ENCODE results near the gene SMAD6.

Gene SMAD6

GRCh38 chr15:66702035-66702786 is at the start of gene SMAD6:
SMAD6 (plus strand) TSS chr15:66702236; CDS start chr15:66703259, 1,023 bp downstream.
- Mint-ChIP-seq H3K27me3 (peaks cover 31% of the 10 kb centered on the region), H3K27ac (peak within 1 kb of the TSS; percentile 86), H3K4me3 (peak within 1 kb of the TSS; percentile 83), H3K9me3 (no peaks in the 10 kb centered on the region), H3K36me3 (ENCODE audit: low read depth) (peaks cover 10% of the 10 kb centered on the region), H3K4me1 (ENCODE audit: low read depth) (peaks cover 41% of the 10 kb centered on the region)
- intact Hi-C loops (cut with micrococcal nuclease) = loop anchor here (5.0 kb wide), 1 partner anchor 150 kb away; no protein-coding TSS in a partner anchor

GRCh38 chr15:66652806-66653205 is 49.2 kb upstream of the SMAD6 start:
- no peak overlapping the region for H3K27ac Mint-ChIP-seq
- H3K36me3 Mint-ChIP-seq (ENCODE audit: low read depth) = no peaks in the 10 kb centered on the region
- peaks cover 53% of the 10 kb centered on the region for H3K27me3 Mint-ChIP-seq
- H3K9me3 Mint-ChIP-seq = no peaks in the 10 kb centered on the region
- no peak overlapping the region for H3K4me3 Mint-ChIP-seq
- intact Hi-C loops (cut with micrococcal nuclease) = no loop called here
- H3K4me1 Mint-ChIP-seq (ENCODE audit: low read depth) = peaks cover 21% of the 10 kb centered on the region

- intact Hi-C loops (cut with micrococcal nuclease) = no loop called here
- Mint-ChIP-seq H3K9me3 (no peaks in the 10 kb centered on the region), H3K36me3 (ENCODE audit: low read depth) (no peaks in the 10 kb centered on the region), H3K4me3 (no peak overlapping the region), H3K27ac (no peak overlapping the region), H3K4me1 (ENCODE audit: low read depth) (peaks cover 21% of the 10 kb centered on the region), H3K27me3 (peaks cover 51% of the 10 kb centered on the region)
These were observed 48.6 kb upstream of the SMAD6 start for GRCh38 chr15:66653398-66653797.

- Mint-ChIP-seq H3K9me3 (no peaks in the 10 kb centered on the region), H3K4me1 (ENCODE audit: low read depth) (peaks cover 21% of the 10 kb centered on the region), H3K36me3 (ENCODE audit: low read depth) (no peaks in the 10 kb centered on the region), H3K27ac (no peak overlapping the region), H3K4me3 (no peak overlapping the region), H3K27me3 (peaks cover 48% of the 10 kb centered on the region)
- intact Hi-C loops (cut with micrococcal nuclease) = no loop called here
These were observed 48.2 kb upstream of the SMAD6 start for GRCh38 chr15:66653852-66654251.

GRCh38 chr15:66654361-66654738 is 47.7 kb upstream of the SMAD6 start:
- H3K4me3 Mint-ChIP-seq = no peak overlapping the region
- peaks cover 44% of the 10 kb centered on the region for H3K27me3 Mint-ChIP-seq
- intact Hi-C loops (cut with micrococcal nuclease) = no loop called here
- no peaks in the 10 kb centered on the region for H3K36me3 Mint-ChIP-seq (ENCODE audit: low read depth)
- H3K4me1 Mint-ChIP-seq (ENCODE audit: low read depth) = peaks cover 21% of the 10 kb centered on the region
- H3K27ac Mint-ChIP-seq = no peak overlapping the region
- H3K9me3 Mint-ChIP-seq = no peaks in the 10 kb centered on the region

- Mint-ChIP-seq H3K4me1 (ENCODE audit: low read depth) (peaks cover 18% of the 10 kb centered on the region), H3K27me3 (peaks cover 44% of the 10 kb centered on the region), H3K27ac (no peak overlapping the region), H3K4me3 (no peak overlapping the region), H3K9me3 (no peaks in the 10 kb centered on the region), H3K36me3 (ENCODE audit: low read depth) (no peaks in the 10 kb centered on the region)
- intact Hi-C loops (cut with micrococcal nuclease) = no loop called here
These were observed 47.2 kb upstream of the SMAD6 start for GRCh38 chr15:66654739-66655375.

GRCh38 chr15:66655511-66655910 is 46.5 kb upstream of the SMAD6 start:
- H3K27ac Mint-ChIP-seq = no peak overlapping the region
- H3K36me3 Mint-ChIP-seq (ENCODE audit: low read depth) = no peaks in the 10 kb centered on the region
- peaks cover 12% of the 10 kb centered on the region for H3K4me1 Mint-ChIP-seq (ENCODE audit: low read depth)
- no peak overlapping the region for H3K4me3 Mint-ChIP-seq
- intact Hi-C loops (cut with micrococcal nuclease) = no loop called here
- H3K9me3 Mint-ChIP-seq = no peaks in the 10 kb centered on the region
- peaks cover 44% of the 10 kb centered on the region for H3K27me3 Mint-ChIP-seq

- H3K9me3 Mint-ChIP-seq = no peaks in the 10 kb centered on the region
These were observed 46.0 kb upstream of the SMAD6 start for GRCh38 chr15:66655997-66656396.

GRCh38 chr15:66657185-66658020 is 44.6 kb upstream of the SMAD6 start:
- intact Hi-C loops (cut with micrococcal nuclease) = no loop called here
- H3K27ac Mint-ChIP-seq = no peak overlapping the region

More at GRCh38 chr15:66655997-66656396, 46.0 kb upstream of the SMAD6 start:
- Mint-ChIP-seq H3K27ac (no peak overlapping the region), H3K27me3 (peaks cover 44% of the 10 kb centered on the region), H3K36me3 (ENCODE audit: low read depth) (no peaks in the 10 kb centered on the region), H3K4me1 (ENCODE audit: low read depth) (peaks cover 7% of the 10 kb centered on the region), H3K4me3 (no peak overlapping the region)
- intact Hi-C loops (cut with micrococcal nuclease) = no loop called here

GRCh38 chr15:66658044-66658443 is 44.0 kb upstream of the SMAD6 start:
- no peaks in the 10 kb centered on the region for H3K36me3 Mint-ChIP-seq (ENCODE audit: low read depth)
- H3K27ac Mint-ChIP-seq = no peak overlapping the region
- intact Hi-C loops (cut with micrococcal nuclease) = no loop called here
- peaks cover 4% of the 10 kb centered on the region for H3K4me1 Mint-ChIP-seq (ENCODE audit: low read depth)
- H3K27me3 Mint-ChIP-seq = peaks cover 40% of the 10 kb centered on the region
- H3K9me3 Mint-ChIP-seq = no peaks in the 10 kb centered on the region
- no peak overlapping the region for H3K4me3 Mint-ChIP-seq

More at GRCh38 chr15:66657185-66658020, 44.6 kb upstream of the SMAD6 start:
- Mint-ChIP-seq H3K27me3 (peaks cover 44% of the 10 kb centered on the region), H3K9me3 (no peaks in the 10 kb centered on the region), H3K36me3 (ENCODE audit: low read depth) (no peaks in the 10 kb centered on the region), H3K4me3 (no peak overlapping the region), H3K4me1 (ENCODE audit: low read depth) (peaks cover 4% of the 10 kb centered on the region)

GRCh38 chr15:66658855-66659254 is 43.2 kb upstream of the SMAD6 start:
- no peaks in the 10 kb centered on the region for H3K36me3 Mint-ChIP-seq (ENCODE audit: low read depth)
- intact Hi-C loops (cut with micrococcal nuclease) = no loop called here

GRCh38 chr15:66659384-66659783 is 42.7 kb upstream of the SMAD6 start:
- intact Hi-C loops (cut with micrococcal nuclease) = no loop called here
- Mint-ChIP-seq H3K36me3 (ENCODE audit: low read depth) (no peaks in the 10 kb centered on the region), H3K27me3 (peaks cover 27% of the 10 kb centered on the region), H3K4me3 (no peak overlapping the region), H3K27ac (no peak overlapping the region), H3K9me3 (no peaks in the 10 kb centered on the region), H3K4me1 (ENCODE audit: low read depth) (peaks cover 4% of the 10 kb centered on the region)

More at GRCh38 chr15:66658855-66659254, 43.2 kb upstream of the SMAD6 start:
- H3K4me1 Mint-ChIP-seq (ENCODE audit: low read depth) = peaks cover 4% of the 10 kb centered on the region
- peaks cover 32% of the 10 kb centered on the region for H3K27me3 Mint-ChIP-seq
- H3K27ac Mint-ChIP-seq = no peak overlapping the region
- no peak overlapping the region for H3K4me3 Mint-ChIP-seq
- no peaks in the 10 kb centered on the region for H3K9me3 Mint-ChIP-seq

GRCh38 chr15:66661432-66662096 is 40.5 kb upstream of the SMAD6 start:
- H3K9me3 Mint-ChIP-seq = no peaks in the 10 kb centered on the region
- H3K27me3 Mint-ChIP-seq = peaks cover 7% of the 10 kb centered on the region
- intact Hi-C loops (cut with micrococcal nuclease) = no loop called here
- no peaks in the 10 kb centered on the region for H3K36me3 Mint-ChIP-seq (ENCODE audit: low read depth)
- no peak overlapping the region for H3K27ac Mint-ChIP-seq
- no peak overlapping the region for H3K4me3 Mint-ChIP-seq
- no peaks in the 10 kb centered on the region for H3K4me1 Mint-ChIP-seq (ENCODE audit: low read depth)
